IMR-90 (cell line): ENCODE data around the gene CMKLR1. TPM values are rescaled to one million over a fixed set of nuclear protein-coding genes. Genes with fewer than 3 reads are reported as not detected.

Source experiments
- ATAC-seq: fragments of 200-7000 bp; cut with Tn5 transposase; 2 replicates; pipeline ENCODE4 v1.9.1; 2020; ENCODE audit warnings: low read depth, mild to moderate bottlenecking, moderate library complexity
- BruUV-seq: library from RNA; stranded (reverse); fragments of 400-500 nt; replicated peaks from 2 replicates; lab custom pipeline; 2021; lab: Mats Ljungman, UMichigan
- CTCF ChIA-PET: fragments of 300-600 bp; formaldehyde crosslinking; extraction: SDS; loops from one replicate; lab custom pipeline; 2021; ENCODE audit warnings: antibody characterized with exemption; lab: Yijun Ruan, JAX
- POLR2A ChIA-PET: fragments of 300-600 bp; sonication (Branson Sonifier 250); formaldehyde crosslinking; loops from one replicate; lab custom pipeline; 2022; ENCODE audit warnings: antibody characterized with exemption; ENCODE audit not compliant: unreplicated experiment; lab: Charles Lee
- DNase-seq: peaks from one replicate; pipeline ENCODE4 v3.0.0; 2013
- H2AFZ ChIP-seq: replicated peaks from 2 replicates; pipeline ENCODE3; 2013; ENCODE audit warnings: low read length, mild to moderate bottlenecking; ENCODE audit not compliant: poor library complexity
- H2AK5ac ChIP-seq: 2 replicates; pipeline ENCODE4 v1.6.1; 2013; ENCODE audit warnings: low read depth, low read length, inconsistent platforms
- H2AK9ac ChIP-seq: replicated peaks from 2 replicates; pipeline ENCODE3; 2013; ENCODE audit warnings: mild to moderate bottlenecking, low read depth, low read length, moderate library complexity; ENCODE audit not compliant: poor library complexity
- H2BK120ac ChIP-seq: 2 replicates; pipeline ENCODE4 v1.6.1; 2013; ENCODE audit warnings: low read depth, low read length, inconsistent platforms
- H2BK15ac ChIP-seq: 3 replicates; pipeline ENCODE4 v1.6.1; 2013; ENCODE audit warnings: low read depth, low read length, inconsistent platforms
- H2BK20ac ChIP-seq: 2 replicates; pipeline ENCODE4 v1.6.1; 2013; ENCODE audit warnings: low read depth, mild to moderate bottlenecking, inconsistent platforms, low read length, moderate library complexity
- H2BK5ac ChIP-seq: 2 replicates; pipeline ENCODE4 v1.6.1; 2013; ENCODE audit warnings: mild to moderate bottlenecking, low read depth, low read length, inconsistent platforms; ENCODE audit not compliant: poor library complexity, severe bottlenecking
- H3K14ac ChIP-seq: replicated peaks from 2 replicates; pipeline ENCODE4 v1.6.1; 2013; ENCODE audit warnings: low read depth, low read length, inconsistent platforms
- H3K18ac ChIP-seq: 2 replicates; pipeline ENCODE4 v1.6.1; 2013; ENCODE audit warnings: low read depth, low read length, control low read depth
- H3K23ac ChIP-seq: 2 replicates; pipeline ENCODE4 v1.6.1; 2013; ENCODE audit warnings: low read depth, low read length, inconsistent platforms
- H3K27ac ChIP-seq: 2 replicates; pipeline ENCODE4 v1.5.1; 2013; ENCODE audit warnings: mild to moderate bottlenecking, control low read depth, low read length; ENCODE audit not compliant: insufficient read depth
- H3K27me3 ChIP-seq: 2 replicates; pipeline ENCODE4 v1.6.1; 2013; ENCODE audit warnings: low read length; ENCODE audit not compliant: control insufficient read depth, insufficient read depth
- H3K36me3 ChIP-seq: 2 replicates; pipeline ENCODE4 v1.6.1; 2013; ENCODE audit warnings: low read length, mixed read lengths; ENCODE audit not compliant: control insufficient read depth, insufficient read depth
- H3K4ac ChIP-seq: 2 replicates; pipeline ENCODE4 v1.6.1; 2013; ENCODE audit warnings: low read depth, low read length, inconsistent platforms
- H3K4me1 ChIP-seq: 2 replicates; pipeline ENCODE4 v1.6.1; 2013; ENCODE audit warnings: low read length, mixed read lengths; ENCODE audit not compliant: control insufficient read depth, insufficient read depth
- H3K4me2 ChIP-seq: 2 replicates; pipeline ENCODE4 v1.6.1; 2013; ENCODE audit warnings: low read depth, mild to moderate bottlenecking, control low read depth, low read length, moderate library complexity
- H3K4me3 ChIP-seq: 2 replicates; pipeline ENCODE4 v1.5.1; 2013; ENCODE audit warnings: low read depth, mild to moderate bottlenecking, control low read depth, low read length, moderate library complexity; ENCODE audit not compliant: insufficient read depth
- H3K56ac ChIP-seq: 2 replicates; pipeline ENCODE4 v1.6.1; 2013; ENCODE audit warnings: low read length, inconsistent platforms; ENCODE audit not compliant: insufficient read depth; ENCODE audit errors: extremely low read depth
- H3K79me1 ChIP-seq, 2 experiments: 2 replicates each; pipeline ENCODE4 v1.6.1; 2013; ENCODE audit warnings: low read length in 2 of 2, inconsistent platforms in 1 of 2, low read depth in 1 of 2
- H3K9ac ChIP-seq: 2 replicates; pipeline ENCODE4 v1.6.1; 2013; ENCODE audit warnings: low read depth, low read length, control low read depth
- H3K9me1 ChIP-seq: 2 replicates; pipeline ENCODE4 v1.6.1; 2013; ENCODE audit warnings: low read length, inconsistent platforms; ENCODE audit not compliant: insufficient read depth
- H3K9me3 ChIP-seq: 2 replicates; pipeline ENCODE4 v1.6.1; 2013; ENCODE audit warnings: low read length; ENCODE audit not compliant: control insufficient read depth, insufficient read depth
- H4K20me1 ChIP-seq: 2 replicates; pipeline ENCODE4 v1.6.1; 2013; ENCODE audit warnings: low read length, inconsistent platforms; ENCODE audit not compliant: insufficient read depth
- H4K5ac ChIP-seq: 2 replicates; pipeline ENCODE4 v1.6.1; 2013; ENCODE audit warnings: mild to moderate bottlenecking, low read depth, low read length, control low read depth
- H4K8ac ChIP-seq, 2 experiments: 2 replicates each; pipeline ENCODE4 v1.6.1; 2013; ENCODE audit warnings: low read depth in 2 of 2, low read length in 2 of 2, control low read depth in 1 of 2, inconsistent platforms in 1 of 2
- H4K91ac ChIP-seq: 2 replicates; pipeline ENCODE4 v1.6.1; 2013; ENCODE audit warnings: low read depth, low read length, inconsistent platforms; ENCODE audit not compliant: insufficient read depth
- BHLHE40 ChIP-seq: fragments of 150-350 bp; IDR thresholded peaks from 2 replicates; pipeline ENCODE4 v1.6.1; 2016; ENCODE audit warnings: mild to moderate bottlenecking, low read depth, low read length
- CEBPB ChIP-seq: IDR thresholded peaks from 2 replicates; pipeline ENCODE4 v1.6.1; 2012; ENCODE audit warnings: low read depth, low read length, improper control_type of control experiment
- CHD1 ChIP-seq: IDR thresholded peaks from 2 replicates; pipeline ENCODE4 v1.6.1; 2012; ENCODE audit warnings: low read depth, low read length, improper control_type of control experiment
- CTCF ChIP-seq: conservative IDR thresholded peaks from 2 replicates; pipeline ENCODE4 v1.5.1; 2012; ENCODE audit warnings: mild to moderate bottlenecking, low read depth, low read length, improper control_type of control experiment
- ELK1 ChIP-seq: fragments of 150-350 bp; IDR thresholded peaks from 2 replicates; pipeline ENCODE4 v1.6.1; 2016; ENCODE audit warnings: low read depth, mild to moderate bottlenecking, low read length, moderate library complexity, borderline replicate concordance
- FOS ChIP-seq: fragments of 150-350 bp; IDR thresholded peaks from 2 replicates; pipeline ENCODE4 v1.6.1; 2016; ENCODE audit warnings: low read depth, low read length
- MAFK ChIP-seq: IDR thresholded peaks from 2 replicates; pipeline ENCODE4 v1.6.1; 2012; ENCODE audit warnings: low read depth, low read length, improper control_type of control experiment
- MAZ ChIP-seq: IDR thresholded peaks from 2 replicates; pipeline ENCODE4 v1.6.1; 2012; ENCODE audit warnings: low read depth, mild to moderate bottlenecking, low read length, improper control_type of control experiment, moderate library complexity, borderline replicate concordance
- MXI1 ChIP-seq: IDR thresholded peaks from 2 replicates; pipeline ENCODE4 v1.6.1; 2012; ENCODE audit warnings: low read depth, mild to moderate bottlenecking, low read length, moderate library complexity, borderline replicate concordance
- NFE2L2 ChIP-seq: fragments of 150-350 bp; IDR thresholded peaks from 2 replicates; pipeline ENCODE4 v1.6.1; 2016; ENCODE audit warnings: low read depth, mild to moderate bottlenecking, low read length
- POLR2A ChIP-seq: IDR thresholded peaks from 2 replicates; pipeline ENCODE4 v1.6.1; 2012; ENCODE audit warnings: mild to moderate bottlenecking, low read depth, low read length
- RAD21 ChIP-seq: IDR thresholded peaks from 2 replicates; pipeline ENCODE4 v1.6.1; 2012; ENCODE audit warnings: low read length, improper control_type of control experiment
- RCOR1 ChIP-seq: IDR thresholded peaks from 2 replicates; pipeline ENCODE4 v1.6.1; 2012; ENCODE audit warnings: mild to moderate bottlenecking, low read length, improper control_type of control experiment; ENCODE audit not compliant: insufficient replicate concordance
- RFX5 ChIP-seq: IDR thresholded peaks from 2 replicates; pipeline ENCODE4 v1.8.0; 2012; ENCODE audit warnings: low read depth, mild to moderate bottlenecking, low read length, moderate library complexity
- SMC3 ChIP-seq: fragments of 150-350 bp; IDR thresholded peaks from 2 replicates; pipeline ENCODE4 v1.6.1; 2016; ENCODE audit warnings: low read depth, mild to moderate bottlenecking, antibody characterized with exemption, low read length, moderate library complexity
- USF2 ChIP-seq: fragments of 150-350 bp; IDR thresholded peaks from 2 replicates; pipeline ENCODE4 v1.6.1; 2017; ENCODE audit warnings: mild to moderate bottlenecking, antibody characterized with exemption, low read length, low read depth
- WGBS, 2 experiments: methylation state at CpG; one replicate each; pipeline versions ENCODE4 v1.1.5 to v1.1.7; 2013; ENCODE audit warnings: missing lambda C conversion rate in 2 of 2; ENCODE audit not compliant: insufficient read length in 1 of 2; ENCODE audit errors: extremely low coverage in 2 of 2; 5-methylcytosine and 5-hydroxymethylcytosine counted together
- dilution Hi-C: fragments of 300-500 bp; cut with HindIII; formaldehyde crosslinking; loops from one replicate; pipeline ENCODE4 v1.14.3; 2018; ENCODE audit warnings: low sequenced_read_pairs; ENCODE audit not compliant: unreplicated experiment
- in situ Hi-C: fragments of 300-500 bp; cut with MboI; formaldehyde crosslinking; loops from 3 replicates; pipeline ENCODE4 v1.14.3; 2019; ENCODE audit warnings: low sequenced_read_pairs, inconsistent platforms, mixed read lengths
- intact Hi-C: fragments of 100-400 bp; cut with micrococcal nuclease; formaldehyde crosslinking; loops from 2 replicates; pipeline ENCODE4 v1.10.0; 2022
- polyA plus RNA-seq, 3 experiments: library from polyadenylated mRNA; depleted of rRNA; stranded (reverse); fragments of >200 nt; gene quantifications; 2 replicates each; pipeline ENCODE4 v1.2.3, GENCODE V29; 2012; ENCODE audit warnings: low replicate concordance in 1 of 3
- total RNA-seq: library from RNA; depleted of rRNA; stranded (reverse); fragments of >200 nt; gene quantifications from 2 replicates; pipeline ENCODE4 v1.2.3, GENCODE V29; 2012

Gene CMKLR1
- total and polyA plus RNA-seq, 2 of the 4 experiments (the other 2 are of a cell fraction): not detected

DNA sequence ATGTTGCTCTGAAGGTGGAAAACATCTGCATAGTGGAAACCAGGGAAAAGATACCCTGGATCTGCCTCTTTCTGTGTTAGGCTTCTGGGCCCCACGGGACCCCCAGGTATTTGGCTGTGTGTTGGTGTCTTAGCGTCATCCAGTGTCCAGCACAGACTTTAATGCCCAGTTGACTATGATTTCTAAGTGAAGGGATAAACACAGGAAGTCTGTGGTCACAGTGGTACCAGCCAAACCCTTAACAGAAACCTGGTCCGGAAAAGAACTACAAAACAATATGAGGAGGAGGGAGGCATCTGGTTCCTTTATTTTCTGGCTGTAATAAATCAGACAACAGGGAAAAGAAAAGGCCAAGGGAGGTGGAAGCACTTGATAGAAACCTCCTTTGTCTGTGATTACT lies 56.4 kb downstream of the CMKLR1 start:
- H2BK5ac ChIP-seq: no peak overlapping the region

More for the DNA sequence above, 56.4 kb downstream of the CMKLR1 start:
- BruUV-seq: no TSS peak
- Histone ChIP-seq H4K91ac (no peak overlapping the region), H3K14ac (no peak overlapping the region), H3K18ac (no peak overlapping the region), H3K4me3 (no peak overlapping the region), H3K27ac (no peak overlapping the region), H3K23ac (no peak overlapping the region), H3K56ac (no peak overlapping the region), H3K9me3 (no peaks in the 10 kb centered on the region), H4K20me1 (no peaks in the 10 kb centered on the region), H2BK120ac (no peak overlapping the region), H2AK5ac (no peak overlapping the region), H3K4ac (no peak overlapping the region), H3K79me1 (no peaks in the 10 kb centered on the region), H3K27me3 (no peaks in the 10 kb centered on the region), H2AFZ (no peak overlapping the region), H2BK15ac (no peak overlapping the region), H2AK9ac (no peak overlapping the region), H3K4me1 (no peaks in the 10 kb centered on the region), H4K5ac (no peak overlapping the region), H3K4me2 (no peak overlapping the region), H2BK20ac (no peak overlapping the region), H3K9me1 (no peaks in the 10 kb centered on the region), H3K36me3 (no peaks in the 10 kb centered on the region), H3K9ac (no peak overlapping the region), H4K8ac (no peak overlapping the region)
- ChIA-PET CTCF (no interaction called here), POLR2A (no interaction called here)
- intact Hi-C loops (no loop called here), dilution Hi-C loops (no loop called here), in situ Hi-C loops (no loop called here)
- no peak for DNase-seq
- no CpG with 5 or more reads among the region's 3 CpGs for WGBS, 2 experiments
- TF ChIP-seq POLR2A: no peak
- no peak for TF ChIP-seq ELK1
- no peak for TF ChIP-seq MXI1
- TF ChIP-seq RCOR1: no peak
- TF ChIP-seq BHLHE40: no peak
- no peak for TF ChIP-seq MAFK
- TF ChIP-seq FOS: no peak
- TF ChIP-seq CHD1: no peak
- no peak for TF ChIP-seq RFX5
- TF ChIP-seq SMC3: no peak
- TF ChIP-seq MAZ: no peak
- TF ChIP-seq USF2: no peak
- no peak for TF ChIP-seq NFE2L2
- TF ChIP-seq RAD21: no peak
- TF ChIP-seq CTCF: no peak
- no peak for TF ChIP-seq CEBPB
- ATAC-seq: no peak
